H1 (cell line): ENCODE data around the gene LHB. TPM values are rescaled to one million over a fixed set of nuclear protein-coding genes. Genes with fewer than 3 reads are reported as not detected.

ENCODE experiments used
- CTCF ChIA-PET: fragments of 300-600 bp; sonication (Branson Sonifier 250); formaldehyde crosslinking; loops from one replicate; lab custom pipeline; 2021; ENCODE audit not compliant: partially characterized antibody; lab: Charles Lee
- POLR2A ChIA-PET: fragments of 300-600 bp; sonication (Branson Sonifier 250); formaldehyde crosslinking; loops from one replicate; lab custom pipeline; 2021; ENCODE audit warnings: inconsistent platforms; ENCODE audit not compliant: partially characterized antibody; lab: Charles Lee
- DNase-seq, 2 experiments: peaks; one replicate each; pipeline versions ENCODE4 v3.0.0 to v3.0.0-alpha.2; 2010 to 2022; ENCODE audit warnings: low spot score in 2 of 2, low read depth in 1 of 2, mixed read lengths in 1 of 2
- FAIRE-seq: peaks from 2 replicates; lab custom pipeline; 2011; peaks lifted over from hg19 to GRCh38; lab: Jason Lieb, UNC
- H2AFZ ChIP-seq: 2 replicates; pipeline ENCODE4 v1.8.1; 2012; ENCODE audit warnings: low read length, inconsistent platforms
- H2AK5ac ChIP-seq: 2 replicates; pipeline ENCODE4 v1.6.1; 2013; ENCODE audit warnings: low read depth, low read length
- H2BK120ac ChIP-seq: replicated peaks from 2 replicates; pipeline ENCODE3; 2013; ENCODE audit warnings: low read depth, low read length, inconsistent platforms
- H2BK12ac ChIP-seq: 2 replicates; pipeline ENCODE4 v1.6.1; 2013; ENCODE audit warnings: low read depth, low read length
- H2BK15ac ChIP-seq: 2 replicates; pipeline ENCODE4 v1.6.1; 2013; ENCODE audit warnings: low read length
- H2BK20ac ChIP-seq: 2 replicates; pipeline ENCODE4 v1.6.1; 2013; ENCODE audit warnings: low read length
- H2BK5ac ChIP-seq: 2 replicates; pipeline ENCODE4 v1.6.1; 2013; ENCODE audit warnings: low read depth, low read length
- H3K14ac ChIP-seq: 2 replicates; pipeline ENCODE4 v1.6.1; 2013; ENCODE audit warnings: inconsistent platforms; ENCODE audit not compliant: insufficient read length
- H3K18ac ChIP-seq: 2 replicates; pipeline ENCODE4 v1.6.1; 2013; ENCODE audit warnings: low read length; ENCODE audit errors: extremely low read depth
- H3K23ac ChIP-seq: 2 replicates; pipeline ENCODE4 v1.6.1; 2013; ENCODE audit warnings: inconsistent platforms; ENCODE audit not compliant: insufficient read length
- H3K23me2 ChIP-seq: 2 replicates; pipeline ENCODE4 v1.6.1; 2013; ENCODE audit warnings: low read depth, low read length
- H3K27ac ChIP-seq: 2 replicates; pipeline ENCODE4 v1.6.1; 2011; ENCODE audit warnings: low read depth, low read length, inconsistent platforms
- H3K27me3 ChIP-seq, 4 experiments: replicated peaks in 1 of 4; 1 replicate in 1 of 4; 2 replicates in 3 of 4; pipeline versions ENCODE4 v1.6.1 to v1.8.1; 2011 to 2013; ENCODE audit warnings: low read length in 3 of 4, mild to moderate bottlenecking in 3 of 4, inconsistent platforms in 2 of 4, mixed read lengths in 2 of 4, moderate library complexity in 1 of 4; ENCODE audit not compliant: control insufficient read depth in 3 of 4, insufficient read depth in 3 of 4; ENCODE audit errors: extremely low read depth in 1 of 4
- H3K36me3 ChIP-seq, 4 experiments: 2 replicates each; pipeline versions ENCODE4 v1.6.1 to v1.8.1; 2011 to 2013; ENCODE audit warnings: mild to moderate bottlenecking in 4 of 4, low read length in 3 of 4, moderate library complexity in 2 of 4, control low read depth in 1 of 4, inconsistent platforms in 1 of 4; ENCODE audit not compliant: insufficient read depth in 4 of 4, control insufficient read depth in 2 of 4
- H3K4ac ChIP-seq: replicated peaks from 2 replicates; pipeline ENCODE3; 2013; ENCODE audit warnings: low read length, low read depth, mixed read lengths, inconsistent platforms; ENCODE audit not compliant: insufficient read length
- H3K4me1 ChIP-seq, 4 experiments: replicated peaks in 1 of 4; 1 replicate in 1 of 4; 2 replicates in 3 of 4; pipeline versions ENCODE4 v1.6.1 to v1.8.1; 2011 to 2013; ENCODE audit warnings: low read length in 3 of 4, inconsistent platforms in 2 of 4, mixed read lengths in 1 of 4; ENCODE audit not compliant: insufficient read depth in 4 of 4, control insufficient read depth in 3 of 4
- H3K4me2 ChIP-seq, 2 experiments: 2 replicates each; pipeline versions ENCODE4 v1.6.1 to v1.8.1; 2011 to 2013; ENCODE audit warnings: low read depth in 2 of 2, low read length in 2 of 2, control low read depth in 1 of 2, inconsistent platforms in 1 of 2, mild to moderate bottlenecking in 1 of 2; ENCODE audit not compliant: insufficient read depth in 1 of 2
- H3K4me3 ChIP-seq, 4 experiments: fragments of 200-600, 300-600 bp in 1 of 4; sonication (generic), shearing (Covaris generic), sonication (Bioruptor Twin) in 1 of 4; 2 replicates each; pipeline versions ENCODE4 v1.5.1 to v1.8.1; 2011 to 2016; ENCODE audit warnings: low read length in 4 of 4, low read depth in 3 of 4, control low read depth in 2 of 4, inconsistent platforms in 2 of 4, mild to moderate bottlenecking in 2 of 4, mixed read lengths in 1 of 4, moderate library complexity in 1 of 4; ENCODE audit not compliant: insufficient read depth in 2 of 4; ENCODE audit errors: extremely low read depth in 1 of 4
- H3K56ac ChIP-seq: replicated peaks from 2 replicates; pipeline ENCODE3; 2013; ENCODE audit warnings: low read depth, mild to moderate bottlenecking, mixed read lengths, low read length, inconsistent platforms; ENCODE audit not compliant: insufficient read length
- H3K79me1 ChIP-seq: 2 replicates; pipeline ENCODE4 v1.6.1; 2013; ENCODE audit warnings: low read depth, low read length, control low read depth
- H3K79me2 ChIP-seq, 2 experiments: 2 replicates each; pipeline versions ENCODE4 v1.6.1 to v1.8.1; 2012 to 2013; ENCODE audit warnings: low read length in 2 of 2, mild to moderate bottlenecking in 2 of 2, inconsistent platforms in 1 of 2; ENCODE audit not compliant: insufficient read depth in 2 of 2, control insufficient read depth in 1 of 2
- H3K9ac ChIP-seq, 4 experiments: replicated peaks in 1 of 4; 1 replicate in 1 of 4; 2 replicates in 3 of 4; pipeline versions ENCODE4 v1.6.1 to v1.8.1; 2011 to 2013; ENCODE audit warnings: low read depth in 3 of 4, low read length in 3 of 4, control low read depth in 2 of 4, mild to moderate bottlenecking in 2 of 4, moderate library complexity in 2 of 4, inconsistent platforms in 1 of 4; ENCODE audit errors: extremely low read depth in 1 of 4
- H3K9me3 ChIP-seq, 2 experiments: 2 replicates each; pipeline versions ENCODE4 v1.6.1 to v1.8.1; 2012 to 2013; ENCODE audit warnings: mild to moderate bottlenecking in 2 of 2, moderate library complexity in 2 of 2, control low read depth in 1 of 2, inconsistent platforms in 1 of 2, low read depth in 1 of 2, low read length in 1 of 2, mixed read lengths in 1 of 2; ENCODE audit not compliant: insufficient read depth in 2 of 2
- H4K20me1 ChIP-seq, 2 experiments: replicated peaks in 1 of 2; 2 replicates each; pipeline versions ENCODE3 to v1.8.1; 2011 to 2013; ENCODE audit warnings: inconsistent platforms in 2 of 2, low read length in 2 of 2, mild to moderate bottlenecking in 1 of 2; ENCODE audit not compliant: insufficient read depth in 2 of 2, control insufficient read depth in 1 of 2
- H4K5ac ChIP-seq: 2 replicates; pipeline ENCODE4 v1.6.1; 2013; ENCODE audit warnings: low read length, low read depth, mixed read lengths, inconsistent platforms; ENCODE audit not compliant: insufficient read length
- H4K8ac ChIP-seq: 2 replicates; pipeline ENCODE4 v1.8.0; 2013; ENCODE audit warnings: mild to moderate bottlenecking, moderate library complexity, low read length, inconsistent platforms; ENCODE audit not compliant: insufficient read depth; ENCODE audit errors: extremely low read depth
- H4K91ac ChIP-seq: replicated peaks from 2 replicates; pipeline ENCODE3; 2013; ENCODE audit warnings: low read length, mixed read lengths, inconsistent platforms; ENCODE audit not compliant: insufficient read length
- CEBPB ChIP-seq: IDR thresholded peaks from 2 replicates; pipeline ENCODE4 v1.6.1; 2012; ENCODE audit warnings: low read depth, low read length
- WGBS, 2 experiments: shearing (Covaris generic) in 1 of 2; methylation state at CpG; one replicate each; pipeline versions ENCODE4 v1.1.6 to v1.1.7; 2013 to 2015; ENCODE audit warnings: low lambda C conversion rate in 2 of 2, mixed read lengths in 2 of 2, inconsistent platforms in 1 of 2, low coverage in 1 of 2, missing lambda C conversion rate in 1 of 2; ENCODE audit not compliant: insufficient replicate concordance in 2 of 2, insufficient coverage in 1 of 2, insufficient read length in 1 of 2; ENCODE audit errors: extremely low coverage in 1 of 2, missing lambda C conversion rate in 1 of 2; 5-methylcytosine and 5-hydroxymethylcytosine counted together
- polyA plus RNA-seq, 7 experiments: library from polyadenylated mRNA; depleted of rRNA in 3 of 7; stranded (reverse) in 5 of 7; unstranded in 2 of 7; fragments of >200 nt in 5 of 7; fragments of 200-250 nt in 2 of 7; gene quantifications; 1 replicate in 5 of 7; 2 replicates in 1 of 7; 4 replicates in 1 of 7; pipeline versions ENCODE4 v1.2.1 to v1.2.3, GENCODE V29; 2011 to 2013; ENCODE audit warnings: missing spikeins in 2 of 7, mixed read lengths in 2 of 7
- total RNA-seq: library from RNA; stranded (reverse); fragmentation: NEBNext Ultra II Directional; extraction: Animal tissue kit (Norgen Biotek cat#: 25700); gene quantifications from 2 replicates; pipeline ENCODE4 v1.2.1, GENCODE V29; 2021

The LHB gene
- total and polyA plus RNA-seq, 2 of the 8 experiments (the other 6 are each of a cell fraction or from before 2014, with no cell fraction given): 0.53 TPM; not detected in 1

- Histone ChIP-seq H3K23ac (no peak overlapping the region), H3K4me3 (no peak overlapping the region), H3K23me2 (no peaks in the 10 kb centered on the region), H3K9me3 (no peaks in the 10 kb centered on the region), H3K9ac (no peak overlapping the region), H2BK20ac (no peak overlapping the region), H2BK120ac (no peak overlapping the region), H3K36me3 (peaks cover 15 to 40% (median 31%) of the 10 kb centered on the region in 4 experiments; a peak in 7 of 8 replicates), H3K4me2 (no peak overlapping the region), H2AK5ac (no peak overlapping the region), H3K18ac (no peak overlapping the region), H3K27ac (no peak overlapping the region), H3K14ac (no peak overlapping the region), H3K4ac (no peak overlapping the region), H2BK15ac (no peak overlapping the region), H2BK5ac (no peak overlapping the region), H3K56ac (no peak overlapping the region), H4K91ac (no peak overlapping the region), H2BK12ac (no peak overlapping the region), H4K5ac (no peak overlapping the region), H4K20me1 (peaks cover 3 to 9% of the 10 kb centered on the region in 2 experiments), H3K79me1 (peaks cover 2% of the 10 kb centered on the region; the same call in 1 of the 2 replicates), H4K8ac (no peak overlapping the region), H3K4me1 (no peaks in the 10 kb centered on the region), H3K27me3 (no peaks in the 10 kb centered on the region), H3K79me2 (no peaks in the 10 kb centered on the region), H2AFZ (no peak overlapping the region)
- no peak for FAIRE-seq
- 81% methylated on average over 17 of the region's 18 CpGs; no CpG with 5 or more reads in 1 of the 2 experiments for WGBS, 2 experiments
- ChIA-PET POLR2A (interaction anchor here (0.9 to 2.2 kb wide), 3 partner anchors 9 to 12 kb away, joined by 3 to 8 read pairs (median 3); no protein-coding TSS in a partner anchor), CTCF (interaction anchor here (0.6 to 6.2 kb wide), 6 partner anchors 12 to 215 kb away, joined by 3 to 66 read pairs (median 3); partner anchors contain the start of gene CGB2)
- TF ChIP-seq CEBPB: no peak
- no peak for DNase-seq
These were observed 6.4 kb downstream of the LHB start for GRCh38 chr19:49010453-49010852.
